GM18867 (cell line): ENCODE results near the gene MYNN.
A peak's percentile ranks its signal among the peaks of the same experiment; 100 is the strongest.

Experiments
- ATAC-seq: cut with Tn5 transposase; IDR thresholded peaks from one replicate; pipeline ENCODE4 v1.9.1; 2021; ENCODE audit warnings: mild to moderate bottlenecking, moderate library complexity; ENCODE audit not compliant: unreplicated experiment

Gene MYNN

DNA sequence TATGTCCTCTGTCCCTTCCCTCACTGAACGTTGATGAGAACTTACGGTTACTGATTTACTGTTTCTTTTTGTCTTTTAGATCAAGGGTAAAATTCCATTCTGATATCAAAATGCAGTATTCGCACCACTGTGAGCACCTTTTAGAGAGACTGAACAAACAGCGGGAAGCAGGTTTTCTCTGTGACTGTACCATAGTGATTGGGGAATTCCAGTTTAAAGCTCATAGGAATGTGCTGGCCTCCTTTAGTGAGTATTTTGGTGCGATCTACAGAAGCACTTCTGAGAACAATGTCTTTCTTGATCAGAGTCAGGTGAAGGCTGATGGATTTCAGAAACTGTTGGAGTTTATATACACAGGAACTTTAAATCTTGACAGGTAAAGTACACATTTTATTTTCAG, 990 bp downstream of the MYNN start:
- no peak for ATAC-seq

DNA sequence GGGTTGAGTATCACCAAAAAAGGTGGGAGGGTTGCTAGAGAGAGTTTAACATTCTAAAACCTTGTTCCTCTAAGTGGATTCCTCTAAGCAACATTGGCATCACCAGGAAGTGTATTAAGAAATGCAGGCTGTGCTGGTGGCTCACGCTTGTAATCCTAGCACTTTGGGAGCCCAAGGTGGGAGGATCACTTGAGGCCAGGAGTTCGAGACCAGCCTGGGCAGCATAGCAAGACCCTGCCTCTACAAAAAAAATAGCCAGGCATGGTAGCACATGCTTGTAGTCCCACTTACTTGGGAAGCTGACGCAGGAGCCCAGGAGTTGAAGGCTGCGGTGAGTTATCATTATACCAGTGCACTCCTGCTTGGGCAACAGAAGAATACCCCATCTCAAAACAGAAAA, 4.6 kb downstream of the MYNN start:
- no peak for ATAC-seq

DNA sequence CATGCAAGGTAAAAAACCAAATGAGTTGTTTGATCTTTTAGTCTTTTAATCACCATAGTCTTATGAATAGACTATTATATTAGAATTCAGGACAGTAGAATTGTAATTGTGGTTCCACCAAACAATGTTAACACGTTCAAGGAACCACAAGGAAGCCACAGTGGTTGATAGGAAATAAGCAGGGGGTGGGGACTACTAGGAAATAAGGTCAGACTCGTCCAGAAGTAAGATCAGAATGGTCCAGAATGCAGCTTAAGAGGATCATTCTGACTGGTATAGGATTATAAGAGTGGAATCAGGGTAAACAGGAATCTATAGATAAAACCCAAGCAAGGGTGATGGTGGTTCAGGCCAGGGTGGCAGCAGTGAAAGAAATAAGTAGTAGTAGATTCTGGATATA, 7.5 kb downstream of the MYNN start:
- ATAC-seq = no peak

DNA sequence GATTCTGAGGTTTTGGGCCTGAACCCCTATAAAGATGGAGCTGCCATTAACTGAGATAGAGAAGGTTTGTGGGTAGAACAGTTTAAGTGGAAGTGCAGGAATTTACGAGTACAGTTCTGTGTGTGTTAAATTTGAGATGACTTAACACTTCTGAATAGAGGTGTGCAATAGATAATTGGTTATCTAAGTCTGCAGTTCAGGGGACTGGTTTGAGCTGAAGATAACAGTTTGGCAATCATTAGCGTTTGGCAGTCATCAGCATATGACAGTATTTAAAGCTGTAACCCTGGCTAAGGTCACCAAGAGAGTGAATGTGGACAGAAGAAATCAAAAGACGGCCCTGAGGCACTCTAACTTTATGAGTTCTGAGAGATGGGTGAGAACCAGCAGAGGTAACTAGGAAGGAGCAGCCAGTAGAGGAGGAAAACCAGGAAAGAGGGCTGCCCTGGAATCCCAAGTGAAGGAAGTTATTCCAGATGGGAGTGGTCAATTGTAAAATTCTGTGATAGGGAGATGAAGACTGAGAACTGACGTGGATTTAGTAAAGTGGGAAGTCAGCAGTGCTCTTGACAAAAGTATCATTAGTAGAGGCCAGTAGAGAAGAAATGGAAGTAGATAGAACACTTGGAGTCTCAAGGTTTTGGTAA, 8.1 kb downstream of the MYNN start:
- ATAC-seq = no peak

DNA sequence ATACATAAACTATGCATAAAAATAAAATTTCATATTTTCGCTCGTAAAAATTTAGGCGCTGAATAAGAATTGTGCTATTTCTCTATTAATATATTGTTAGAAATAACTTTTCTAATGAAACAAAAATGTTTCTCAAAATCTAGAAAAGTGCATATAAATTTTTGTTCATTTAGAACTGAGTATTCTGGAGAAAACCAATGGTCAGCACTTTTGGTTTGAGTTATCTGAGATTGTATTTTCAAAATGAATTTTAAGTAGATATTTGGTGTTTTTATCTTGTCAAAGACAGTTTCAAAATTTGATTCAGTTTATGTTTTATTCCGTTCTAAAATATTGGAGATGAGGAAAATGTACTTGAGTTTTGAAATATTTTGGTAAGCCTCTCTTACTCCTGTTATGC, 13.9 kb downstream of the MYNN start:
- ATAC-seq = no peak

DNA sequence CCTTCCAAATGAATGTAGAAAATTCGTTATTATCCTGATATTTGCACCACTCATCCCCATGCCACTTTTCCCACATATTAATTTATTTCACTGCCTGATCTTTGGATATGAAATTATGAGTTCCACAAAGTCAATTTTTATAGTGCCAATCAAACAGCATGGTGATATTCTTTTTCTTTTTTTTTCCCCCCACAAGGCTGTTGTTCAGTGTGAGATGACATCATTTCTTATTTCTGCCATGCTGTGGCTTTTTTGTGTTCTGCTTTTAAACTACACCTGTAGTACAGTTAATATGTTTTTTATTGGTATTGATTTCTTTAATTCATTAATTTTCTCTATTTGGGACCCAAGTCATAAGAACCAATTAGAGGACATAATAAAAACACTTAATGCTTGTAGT, 14.6 kb downstream of the MYNN start:
- ATAC-seq = no peak

DNA sequence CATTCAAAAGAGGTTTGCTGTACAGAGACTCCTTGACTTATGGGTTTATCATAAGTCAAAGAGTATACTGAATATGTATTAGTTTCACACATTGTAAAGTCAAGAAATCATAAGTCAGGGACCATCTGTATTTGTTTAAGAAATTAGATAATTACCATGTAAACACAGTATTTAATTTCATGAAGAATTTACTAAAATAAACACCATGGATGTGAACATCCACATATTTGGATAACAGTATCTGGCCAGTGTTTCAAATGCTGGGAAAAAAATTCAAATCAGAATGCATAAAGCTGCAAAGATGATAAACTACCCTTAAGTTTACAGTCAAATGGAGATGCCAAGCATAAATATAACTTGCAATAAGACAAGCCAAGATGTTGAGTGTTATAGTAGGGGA, 17.0 kb downstream of the MYNN start:
- no peak for ATAC-seq

DNA sequence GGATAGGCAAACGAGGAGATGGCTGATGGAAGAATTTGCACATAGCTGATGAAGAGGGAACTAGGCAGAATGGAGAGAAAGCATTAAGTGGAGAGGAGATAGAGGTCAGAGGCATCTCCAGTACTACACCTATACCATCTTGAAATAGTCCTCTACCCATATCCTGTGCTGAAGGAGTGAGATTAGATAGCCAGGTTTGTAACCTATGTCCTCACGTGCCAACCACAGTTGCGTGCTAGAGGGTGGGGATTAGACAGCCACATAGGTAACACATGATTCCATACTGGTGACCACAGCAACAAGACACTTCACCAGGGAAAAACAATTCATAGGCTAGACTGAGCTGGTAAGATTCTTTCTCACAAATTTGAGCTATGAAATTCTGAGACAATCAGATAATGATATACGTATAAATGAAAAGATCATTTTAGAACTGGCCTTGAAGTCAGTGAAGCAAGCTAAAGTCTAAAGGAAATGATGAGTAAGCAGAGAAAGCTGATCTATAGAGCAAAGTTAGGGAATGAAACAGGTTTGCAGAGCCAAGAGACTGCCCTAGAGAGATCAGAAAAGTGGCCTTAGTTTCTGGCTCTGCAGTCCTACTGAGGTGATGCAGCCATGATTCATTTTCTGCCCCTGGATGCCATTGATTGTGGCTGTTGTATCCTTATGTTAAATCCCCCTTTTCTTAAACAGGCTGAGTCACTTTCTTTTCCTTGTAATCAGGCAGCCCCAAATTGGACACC, 17.7 kb downstream of the MYNN start:
- ATAC-seq = no peak

DNA sequence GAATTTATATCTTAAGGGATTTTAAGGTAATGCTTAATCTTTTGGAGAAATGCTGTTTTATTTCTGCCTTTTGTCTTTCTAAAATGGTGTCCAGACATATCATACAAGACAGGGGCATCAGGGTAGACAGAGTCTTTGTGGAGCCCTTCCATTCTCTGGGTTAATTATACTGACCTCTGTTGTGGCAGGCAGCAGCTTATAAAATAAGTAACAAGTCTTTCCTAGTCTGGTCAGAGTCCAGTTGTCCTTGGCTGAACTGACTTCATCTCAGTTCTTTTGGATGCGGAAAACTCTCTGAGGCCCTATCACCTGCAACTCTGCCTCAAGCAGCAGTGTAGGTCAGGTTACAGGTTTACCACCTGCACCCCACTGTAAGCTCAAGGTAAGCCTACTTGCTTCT, 19.2 kb downstream of the MYNN start:
- no peak for ATAC-seq

DNA sequence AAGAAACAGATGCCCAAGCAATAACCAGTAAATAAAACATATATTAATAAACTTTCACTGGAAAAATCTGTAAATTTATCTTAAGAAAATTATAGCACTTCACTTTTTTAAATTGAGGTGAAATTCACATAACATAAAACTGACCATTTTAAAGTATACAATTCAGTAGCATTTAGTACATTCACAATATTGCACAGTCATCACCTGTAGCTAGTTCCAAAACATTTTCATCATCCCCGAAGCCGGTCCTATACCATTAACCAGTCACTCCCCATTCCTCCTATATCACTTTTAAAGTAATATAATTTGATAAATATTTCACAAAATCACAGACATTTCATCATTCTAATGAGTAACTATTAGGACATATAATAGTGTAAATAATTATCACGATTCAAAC, 31.5 kb downstream of the MYNN start:
- ATAC-seq = no peak

DNA sequence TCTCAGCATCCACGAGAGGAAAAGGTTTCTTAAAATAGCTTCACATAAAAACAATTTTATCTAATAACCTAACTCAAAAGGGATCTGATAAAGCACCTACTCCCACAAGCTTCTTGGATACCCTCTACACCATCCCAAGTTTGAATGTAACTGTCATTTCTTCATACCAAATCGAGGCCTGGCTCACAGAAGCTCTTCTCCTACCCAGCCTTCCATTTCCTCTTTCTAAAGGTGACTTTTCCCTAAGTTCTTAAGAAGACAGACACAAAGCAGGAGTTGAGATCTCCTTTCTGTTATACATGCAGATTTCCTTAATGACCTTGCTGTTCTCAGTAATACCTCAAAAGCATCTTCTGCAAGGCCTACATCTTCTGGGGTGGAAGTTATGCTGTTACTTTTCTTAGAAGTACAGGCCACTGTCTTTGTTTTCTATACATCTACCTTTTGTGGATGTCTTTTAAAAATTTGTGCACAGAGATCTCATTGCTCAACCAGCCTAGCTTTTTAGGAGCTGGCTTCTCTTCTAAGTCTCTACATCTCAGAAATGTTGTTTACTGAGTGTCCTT, 36.1 kb downstream of the MYNN start:
- ATAC-seq = no peak

DNA sequence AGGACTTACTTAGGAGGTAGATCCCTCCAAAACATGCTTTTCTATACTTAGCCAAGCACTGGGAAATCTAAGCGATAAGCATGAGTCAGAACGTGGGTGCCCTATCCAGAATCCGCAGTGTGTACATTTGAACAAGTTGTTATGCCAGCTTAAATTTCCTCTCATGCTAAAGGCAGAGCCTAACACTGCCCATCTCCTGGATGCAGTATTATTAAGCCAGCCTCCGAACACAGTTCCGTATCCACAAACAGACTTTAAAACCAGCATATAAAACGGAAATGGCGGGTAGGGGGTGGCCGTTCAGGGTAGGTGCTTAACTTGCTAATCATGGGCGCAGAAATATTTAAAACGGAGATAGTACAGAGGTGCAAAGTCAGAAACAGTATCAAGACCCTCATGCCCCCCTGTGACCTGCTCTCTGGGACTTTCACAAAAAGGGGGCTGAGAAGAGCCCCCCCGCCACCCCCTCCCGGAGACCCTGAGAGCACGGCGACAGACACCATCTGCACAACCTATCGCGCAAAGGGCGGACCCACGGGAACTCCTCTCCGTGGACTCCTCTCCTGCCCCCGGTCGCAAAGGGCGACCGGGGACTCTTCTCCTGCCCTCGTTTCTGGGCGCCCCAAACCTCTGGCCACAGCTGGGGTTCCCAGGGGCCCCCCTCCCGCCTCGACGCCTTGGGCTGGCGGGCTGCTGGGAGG, 38.6 kb downstream of the MYNN start:
- ATAC-seq = no peak

DNA sequence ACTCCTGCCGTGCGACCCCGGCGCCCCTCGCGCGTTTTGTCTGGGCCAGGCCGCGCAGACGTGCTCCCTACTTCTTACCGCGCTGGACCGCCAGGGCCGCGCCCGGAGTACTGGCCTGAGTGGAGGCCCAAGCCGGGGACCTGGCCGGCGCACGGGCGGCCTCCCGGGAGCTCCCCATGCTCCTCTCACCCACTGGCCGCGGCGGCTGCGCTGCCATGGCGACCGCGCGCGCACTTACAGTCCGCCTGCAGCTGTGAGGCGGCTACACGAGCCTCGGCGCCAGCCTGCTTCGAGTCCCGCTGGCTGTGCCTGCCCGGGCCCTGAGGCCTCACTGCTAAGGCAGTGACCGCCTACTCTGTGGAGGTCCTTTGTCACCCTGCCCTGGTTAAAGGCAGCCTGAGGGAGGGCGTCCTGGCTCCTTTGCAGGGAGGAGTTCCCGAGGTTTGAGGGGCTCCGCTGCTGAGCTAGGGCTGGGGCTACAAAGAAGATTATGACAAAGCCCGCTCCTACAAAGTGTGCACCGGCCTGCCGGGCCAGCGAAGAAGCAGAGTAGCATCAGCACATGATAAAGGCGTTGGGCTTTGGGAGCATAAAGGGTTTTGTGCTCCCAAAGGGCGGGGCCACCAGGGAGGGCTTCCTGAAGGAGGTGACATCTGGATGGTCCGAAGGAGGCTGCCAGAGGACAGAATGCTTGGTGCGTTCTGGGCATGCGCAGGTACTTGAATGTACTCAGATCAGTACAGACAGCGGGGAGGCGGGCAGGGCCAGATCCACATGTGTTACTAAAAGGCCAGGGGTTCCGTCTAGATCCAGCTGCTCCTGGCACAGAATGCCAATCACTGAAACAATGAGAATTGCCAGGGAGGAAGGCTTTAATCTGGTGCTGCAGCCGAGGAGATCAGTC, 39.4 kb downstream of the MYNN start, which contains the start of the genes LRRC34 and LRRIQ4:
Gene LRRC34, minus strand, starts transcription at position 573 of the 904 bp plus-strand sequence. Its CDS starts 356 bp downstream, at position 217.
Gene LRRIQ4, plus strand, starts transcription at position 539 of the 904 bp plus-strand sequence. CDS start 9,052 bp downstream, outside the sequence.
- peak; percentile 70 for ATAC-seq

DNA sequence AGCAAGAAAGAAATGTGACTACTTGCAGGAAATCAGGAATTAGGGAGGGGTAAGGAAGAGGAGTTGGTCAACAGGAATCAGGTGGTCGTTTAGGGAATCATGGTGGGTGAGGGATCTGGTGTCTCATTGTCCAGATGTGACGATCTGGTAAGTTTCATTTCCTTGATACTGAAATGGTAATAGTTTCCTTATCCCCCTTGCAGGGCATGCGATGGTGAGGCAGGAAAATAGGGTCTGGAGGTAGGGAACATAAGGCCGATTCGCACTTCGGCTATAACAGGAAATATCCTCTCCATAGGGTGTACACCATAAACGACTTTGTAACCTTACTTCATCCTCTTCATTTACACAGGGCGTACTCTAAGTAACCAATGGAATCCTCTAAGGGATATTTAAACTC, 40.1 kb downstream of the MYNN start:
- no peak for ATAC-seq

DNA sequence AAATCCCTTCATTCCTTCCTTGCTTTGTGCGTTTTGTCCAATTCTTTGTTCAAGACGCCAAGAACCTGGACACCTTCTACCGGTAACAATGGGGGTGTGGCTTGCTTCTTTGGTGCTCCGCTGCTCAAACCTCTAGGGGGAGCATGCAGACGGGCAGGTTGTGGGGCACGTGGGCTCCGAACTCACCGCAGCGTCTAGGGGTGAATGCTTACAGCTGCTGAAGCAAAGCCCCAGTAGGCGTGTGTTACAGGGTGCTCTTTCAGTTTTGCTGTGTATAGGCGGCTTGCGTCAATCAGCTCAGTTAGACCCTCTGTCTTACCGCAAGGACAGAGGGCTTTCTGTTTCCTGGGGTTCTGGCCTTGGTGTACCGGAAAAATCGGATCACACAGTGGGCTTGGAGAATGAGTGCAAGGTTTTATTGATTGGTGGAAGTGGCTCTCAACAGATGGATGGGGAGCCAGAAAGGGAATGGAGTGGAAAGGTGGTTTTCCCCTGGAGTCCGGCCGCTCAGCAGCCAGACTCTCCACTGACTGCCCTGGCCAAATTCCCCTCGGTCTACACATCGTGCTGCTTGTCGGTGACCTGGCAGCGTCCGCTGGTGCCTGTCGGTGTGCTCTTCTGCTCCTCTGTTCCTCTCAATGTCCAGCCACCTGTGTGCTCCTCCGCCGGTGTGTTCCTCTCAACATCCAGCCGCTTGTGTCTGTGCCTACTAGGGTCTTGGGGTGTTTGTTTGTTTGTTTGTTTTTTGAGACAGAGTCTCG, 40.7 kb downstream of the MYNN start:
- peak; percentile 95 for ATAC-seq

DNA sequence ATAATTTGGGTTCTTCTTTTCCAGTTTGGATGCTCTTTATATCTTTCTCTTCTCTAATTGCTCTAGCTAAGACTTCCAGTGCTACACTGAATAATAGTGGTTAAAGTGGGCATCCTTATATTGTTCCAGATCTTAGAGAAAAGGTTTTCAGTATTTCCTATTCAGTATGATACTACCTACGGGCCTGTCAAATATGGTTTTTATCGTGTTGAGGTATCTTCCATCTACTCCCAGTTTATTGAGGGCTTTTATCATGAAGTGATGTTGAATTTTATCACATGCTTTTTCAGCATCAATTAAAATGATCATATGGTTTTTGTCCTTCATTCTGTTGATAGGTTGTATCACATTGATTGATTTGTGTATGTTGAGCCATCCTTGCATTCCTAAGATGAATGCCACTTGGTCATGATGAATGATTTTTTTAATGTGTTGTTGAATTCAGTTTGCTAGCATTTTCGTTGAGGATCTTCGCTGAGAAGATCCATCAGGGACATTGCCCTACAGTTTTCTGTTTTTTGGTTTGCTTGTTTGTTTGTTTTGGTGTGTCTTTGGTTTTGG, 42.5 kb downstream of the MYNN start:
- ATAC-seq = no peak

DNA sequence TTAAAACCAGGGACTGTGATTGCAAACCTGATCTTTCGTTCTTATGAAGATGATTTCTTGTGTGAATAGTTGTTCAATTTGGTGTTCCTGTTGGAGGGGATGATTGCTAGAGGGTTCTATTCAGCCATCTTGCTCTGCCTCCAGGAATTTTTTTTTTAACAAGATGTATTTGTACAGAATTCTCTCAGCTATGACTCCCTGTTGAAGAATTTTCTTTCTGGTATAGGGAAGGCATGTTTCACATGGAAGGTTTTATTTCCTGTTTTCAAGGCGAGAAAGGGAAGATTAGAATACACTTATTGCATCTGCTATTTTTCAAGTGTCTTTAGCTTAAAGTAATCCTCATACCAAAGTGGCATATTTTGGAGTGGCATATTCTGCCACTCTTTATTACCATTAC, 45.1 kb downstream of the MYNN start:
- no peak for ATAC-seq

DNA sequence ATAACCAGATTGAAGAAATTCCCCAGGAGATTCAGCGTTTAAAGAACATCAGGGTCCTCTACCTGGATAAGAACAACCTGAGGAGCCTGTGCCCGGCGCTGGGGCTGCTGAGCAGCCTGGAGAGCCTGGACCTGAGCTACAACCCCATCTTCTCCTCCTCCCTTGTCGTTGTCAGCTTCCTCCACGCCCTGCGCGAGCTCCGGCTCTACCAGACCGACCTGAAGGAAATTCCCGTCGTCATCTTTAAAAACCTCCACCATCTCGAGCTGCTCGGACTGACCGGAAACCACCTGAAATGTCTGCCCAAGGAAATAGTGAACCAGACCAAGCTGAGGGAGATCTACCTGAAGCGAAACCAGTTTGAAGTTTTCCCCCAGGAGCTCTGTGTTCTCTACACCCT, 48.9 kb downstream of the MYNN start:
- no peak for ATAC-seq

DNA sequence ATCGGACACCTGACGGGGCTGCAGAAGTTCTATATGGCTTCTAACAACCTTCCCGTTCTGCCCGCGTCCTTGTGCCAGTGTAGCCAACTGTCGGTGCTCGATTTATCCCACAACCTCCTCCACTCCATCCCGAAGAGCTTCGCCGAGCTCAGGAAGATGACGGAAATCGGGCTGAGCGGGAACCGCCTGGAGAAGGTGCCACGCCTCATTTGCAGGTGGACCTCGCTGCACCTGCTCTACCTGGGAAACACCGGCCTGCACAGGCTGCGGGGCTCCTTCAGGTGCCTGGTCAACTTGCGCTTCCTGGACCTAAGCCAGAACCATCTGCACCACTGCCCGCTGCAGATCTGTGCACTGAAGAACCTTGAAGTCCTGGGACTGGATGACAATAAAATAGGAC, 49.3 kb downstream of the MYNN start:
- ATAC-seq = no peak

DNA sequence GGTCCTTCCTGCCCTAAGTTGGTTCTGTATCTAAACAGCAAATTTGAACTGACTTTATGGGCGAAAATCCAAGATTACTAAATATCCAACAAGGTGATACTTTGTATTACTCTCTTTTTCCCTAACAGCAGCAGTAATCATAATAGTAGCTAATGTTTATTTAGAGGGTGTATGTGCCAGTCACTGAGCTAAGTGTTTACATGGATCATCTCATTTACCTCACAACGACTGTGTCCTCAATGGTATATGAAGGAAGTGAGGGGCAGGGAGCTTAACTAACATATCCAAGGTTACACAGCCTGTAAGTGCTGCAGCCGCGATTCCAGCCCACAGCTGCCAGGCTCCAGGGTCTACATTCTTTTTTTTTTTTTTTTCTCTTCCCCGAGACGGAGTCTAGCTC, 49.8 kb downstream of the MYNN start:
- ATAC-seq = no peak
